ENCODE results near the gene NUDCD2. TPM values are rescaled to one million over a fixed set of nuclear protein-coding genes. Genes with fewer than 3 reads are reported as not detected.

The NUDCD2 gene
- polyA plus RNA-seq, 1 donor (not counting 4 experiments of a cell fraction or from before 2014, with no cell fraction given), result 15.9 TPM

DNA sequence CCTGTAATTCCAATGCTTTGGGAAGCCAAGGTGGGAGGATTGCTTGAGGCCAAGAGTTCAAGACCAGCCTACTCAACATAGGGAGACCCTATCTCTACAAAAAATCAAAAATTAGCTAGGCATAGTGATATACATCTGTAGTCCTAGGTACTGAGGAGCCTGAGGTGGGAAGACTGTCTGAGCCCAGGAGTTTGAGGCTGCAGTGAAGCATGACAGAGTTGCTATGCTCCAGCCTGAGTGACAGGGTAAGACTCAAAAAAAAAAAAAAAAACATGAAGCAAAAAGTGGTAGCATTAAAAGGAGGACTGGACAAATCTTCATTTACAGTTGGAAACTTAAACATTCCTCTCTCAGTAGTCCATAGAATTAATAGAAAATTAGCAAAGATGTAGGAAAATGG, 12.7 kb downstream of the NUDCD2 start:
- dilution Hi-C loops (cut with MboI; ENCODE audit: extremely low pct_ligation_motif_present, low sequenced_read_pairs), result no loop called here
- Histone ChIP-seq H4K20me1 (ENCODE audit: control insufficient read depth, extremely low read depth, insufficient read depth, low read length) (no peaks in the 10 kb centered on the region), H3K4me3 (ENCODE audit: control insufficient read depth in 2 of 3, extremely low read depth in 1 of 3, insufficient read depth in 2 of 3, low read depth in 1 of 3, low read length in 3 of 3) (no peak overlapping the region), H3K27me3 (ENCODE audit: control insufficient read depth, extremely low read depth, insufficient read depth, low read length) (no peaks in the 10 kb centered on the region), H3K9me1 (ENCODE audit: control insufficient read depth, extremely low read depth, insufficient read depth, low read length) (no peaks in the 10 kb centered on the region), H3K79me2 (ENCODE audit: control insufficient read depth, insufficient read depth, low read length) (no peaks in the 10 kb centered on the region), H3K4me2 (ENCODE audit: control insufficient read depth, extremely low read depth, insufficient read depth, low read depth, low read length) (no peak overlapping the region), H3K27ac (ENCODE audit: control insufficient read depth, insufficient read depth, low read length) (no peak overlapping the region), H3K9ac (ENCODE audit: control insufficient read depth, extremely low read depth, insufficient read depth, low read length) (no peak overlapping the region), H3K4me1 (ENCODE audit: control insufficient read depth, extremely low read depth, insufficient read depth, low read length) (no peaks in the 10 kb centered on the region), H3K9me3 (ENCODE audit: control insufficient read depth, low read depth, low read length) (no peaks in the 10 kb centered on the region), H2AFZ (ENCODE audit: control insufficient read depth, low read length) (no peak overlapping the region), H3K36me3 (ENCODE audit: control insufficient read depth in 2 of 2, extremely low read depth in 1 of 2, insufficient read depth in 2 of 2, low read length in 2 of 2) (peaks cover 16 to 19% of the 10 kb centered on the region in 2 experiments)
- FAIRE-seq, result no peak
- DNase-seq (ENCODE audit: low read depth, low spot score), result no peak
- TF ChIP-seq, protein P1, sequence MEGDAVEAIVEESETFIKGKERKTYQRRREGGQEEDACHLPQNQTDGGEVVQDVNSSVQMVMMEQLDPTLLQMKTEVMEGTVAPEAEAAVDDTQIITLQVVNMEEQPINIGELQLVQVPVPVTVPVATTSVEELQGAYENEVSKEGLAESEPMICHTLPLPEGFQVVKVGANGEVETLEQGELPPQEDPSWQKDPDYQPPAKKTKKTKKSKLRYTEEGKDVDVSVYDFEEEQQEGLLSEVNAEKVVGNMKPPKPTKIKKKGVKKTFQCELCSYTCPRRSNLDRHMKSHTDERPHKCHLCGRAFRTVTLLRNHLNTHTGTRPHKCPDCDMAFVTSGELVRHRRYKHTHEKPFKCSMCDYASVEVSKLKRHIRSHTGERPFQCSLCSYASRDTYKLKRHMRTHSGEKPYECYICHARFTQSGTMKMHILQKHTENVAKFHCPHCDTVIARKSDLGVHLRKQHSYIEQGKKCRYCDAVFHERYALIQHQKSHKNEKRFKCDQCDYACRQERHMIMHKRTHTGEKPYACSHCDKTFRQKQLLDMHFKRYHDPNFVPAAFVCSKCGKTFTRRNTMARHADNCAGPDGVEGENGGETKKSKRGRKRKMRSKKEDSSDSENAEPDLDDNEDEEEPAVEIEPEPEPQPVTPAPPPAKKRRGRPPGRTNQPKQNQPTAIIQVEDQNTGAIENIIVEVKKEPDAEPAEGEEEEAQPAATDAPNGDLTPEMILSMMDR (optimal IDR thresholded peaks at IDR 0.05 in 1 of 3, IDR thresholded peaks at IDR 0.05 in 1 of 3, conservative IDR thresholded peaks at IDR 0.05 in 1 of 3; ENCODE audit: extremely low read depth in 1 of 3, insufficient read depth in 2 of 3, low read length in 3 of 3), result no peak
- no peak for TF ChIP-seq EZH2 (IDR thresholded peaks at IDR 0.05; ENCODE audit: low read length)

DNA sequence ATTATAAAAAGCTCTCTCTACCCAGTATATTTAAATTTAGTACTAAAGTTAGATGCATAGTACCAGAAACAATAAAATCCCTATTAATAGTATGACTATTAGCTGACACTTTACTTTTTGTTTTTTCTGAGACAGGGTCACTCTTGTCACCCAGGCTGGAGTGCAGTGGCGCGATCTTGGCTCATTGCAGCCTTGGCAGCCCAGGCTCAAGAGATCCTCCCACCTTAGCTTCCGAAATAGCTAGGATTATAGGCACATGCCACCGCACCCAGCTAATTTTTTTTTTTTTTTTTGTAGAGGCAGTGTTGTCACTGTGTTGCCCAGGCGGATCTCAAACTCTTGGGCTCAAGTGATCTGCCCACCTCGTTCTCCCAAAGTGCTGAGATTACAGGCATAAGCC, 14.6 kb downstream of the NUDCD2 start:
- no peak overlapping the region for H3K27ac ChIP-seq (ENCODE audit: control insufficient read depth, insufficient read depth, low read length)
- no peaks in the 10 kb centered on the region for H3K27me3 ChIP-seq (ENCODE audit: control insufficient read depth, extremely low read depth, insufficient read depth, low read length)
- peaks cover 17% of the 10 kb centered on the region in 2 experiments for H3K36me3 ChIP-seq (ENCODE audit: control insufficient read depth in 2 of 2, extremely low read depth in 1 of 2, insufficient read depth in 2 of 2, low read length in 2 of 2)
- DNase-seq (ENCODE audit: low read depth, low spot score) (no peak), FAIRE-seq (no peak)
- no peak for TF ChIP-seq EZH2 (IDR thresholded peaks at IDR 0.05; ENCODE audit: low read length)
- TF ChIP-seq, protein P1 (optimal IDR thresholded peaks at IDR 0.05 in 1 of 3, IDR thresholded peaks at IDR 0.05 in 1 of 3, conservative IDR thresholded peaks at IDR 0.05 in 1 of 3; ENCODE audit: extremely low read depth in 1 of 3, insufficient read depth in 2 of 3, low read length in 3 of 3), result no peak
- no peak overlapping the region for H3K9ac ChIP-seq (ENCODE audit: control insufficient read depth, extremely low read depth, insufficient read depth, low read length)
- dilution Hi-C loops (cut with MboI; ENCODE audit: extremely low pct_ligation_motif_present, low sequenced_read_pairs), result no loop called here
- H3K9me1 ChIP-seq (ENCODE audit: control insufficient read depth, extremely low read depth, insufficient read depth, low read length), result no peaks in the 10 kb centered on the region
- H2AFZ ChIP-seq (ENCODE audit: control insufficient read depth, low read length), result no peak overlapping the region
- no peak overlapping the region for H3K4me3 ChIP-seq (ENCODE audit: control insufficient read depth in 2 of 3, extremely low read depth in 1 of 3, insufficient read depth in 2 of 3, low read depth in 1 of 3, low read length in 3 of 3)
- no peaks in the 10 kb centered on the region for H3K4me1 ChIP-seq (ENCODE audit: control insufficient read depth, extremely low read depth, insufficient read depth, low read length)
- H3K9me3 ChIP-seq (ENCODE audit: control insufficient read depth, low read depth, low read length), result no peaks in the 10 kb centered on the region
- H3K79me2 ChIP-seq (ENCODE audit: control insufficient read depth, insufficient read depth, low read length), result peaks cover 10% of the 10 kb centered on the region
- H4K20me1 ChIP-seq (ENCODE audit: control insufficient read depth, extremely low read depth, insufficient read depth, low read length), result no peaks in the 10 kb centered on the region
- H3K4me2 ChIP-seq (ENCODE audit: control insufficient read depth, extremely low read depth, insufficient read depth, low read depth, low read length), result no peak overlapping the region
